Measurements from ENCODE around the gene AREG.

- TF ChIP-seq, protein P1, sequence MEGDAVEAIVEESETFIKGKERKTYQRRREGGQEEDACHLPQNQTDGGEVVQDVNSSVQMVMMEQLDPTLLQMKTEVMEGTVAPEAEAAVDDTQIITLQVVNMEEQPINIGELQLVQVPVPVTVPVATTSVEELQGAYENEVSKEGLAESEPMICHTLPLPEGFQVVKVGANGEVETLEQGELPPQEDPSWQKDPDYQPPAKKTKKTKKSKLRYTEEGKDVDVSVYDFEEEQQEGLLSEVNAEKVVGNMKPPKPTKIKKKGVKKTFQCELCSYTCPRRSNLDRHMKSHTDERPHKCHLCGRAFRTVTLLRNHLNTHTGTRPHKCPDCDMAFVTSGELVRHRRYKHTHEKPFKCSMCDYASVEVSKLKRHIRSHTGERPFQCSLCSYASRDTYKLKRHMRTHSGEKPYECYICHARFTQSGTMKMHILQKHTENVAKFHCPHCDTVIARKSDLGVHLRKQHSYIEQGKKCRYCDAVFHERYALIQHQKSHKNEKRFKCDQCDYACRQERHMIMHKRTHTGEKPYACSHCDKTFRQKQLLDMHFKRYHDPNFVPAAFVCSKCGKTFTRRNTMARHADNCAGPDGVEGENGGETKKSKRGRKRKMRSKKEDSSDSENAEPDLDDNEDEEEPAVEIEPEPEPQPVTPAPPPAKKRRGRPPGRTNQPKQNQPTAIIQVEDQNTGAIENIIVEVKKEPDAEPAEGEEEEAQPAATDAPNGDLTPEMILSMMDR (IDR thresholded peaks at IDR 0.05), result no peak
- TF ChIP-seq, protein P2, sequence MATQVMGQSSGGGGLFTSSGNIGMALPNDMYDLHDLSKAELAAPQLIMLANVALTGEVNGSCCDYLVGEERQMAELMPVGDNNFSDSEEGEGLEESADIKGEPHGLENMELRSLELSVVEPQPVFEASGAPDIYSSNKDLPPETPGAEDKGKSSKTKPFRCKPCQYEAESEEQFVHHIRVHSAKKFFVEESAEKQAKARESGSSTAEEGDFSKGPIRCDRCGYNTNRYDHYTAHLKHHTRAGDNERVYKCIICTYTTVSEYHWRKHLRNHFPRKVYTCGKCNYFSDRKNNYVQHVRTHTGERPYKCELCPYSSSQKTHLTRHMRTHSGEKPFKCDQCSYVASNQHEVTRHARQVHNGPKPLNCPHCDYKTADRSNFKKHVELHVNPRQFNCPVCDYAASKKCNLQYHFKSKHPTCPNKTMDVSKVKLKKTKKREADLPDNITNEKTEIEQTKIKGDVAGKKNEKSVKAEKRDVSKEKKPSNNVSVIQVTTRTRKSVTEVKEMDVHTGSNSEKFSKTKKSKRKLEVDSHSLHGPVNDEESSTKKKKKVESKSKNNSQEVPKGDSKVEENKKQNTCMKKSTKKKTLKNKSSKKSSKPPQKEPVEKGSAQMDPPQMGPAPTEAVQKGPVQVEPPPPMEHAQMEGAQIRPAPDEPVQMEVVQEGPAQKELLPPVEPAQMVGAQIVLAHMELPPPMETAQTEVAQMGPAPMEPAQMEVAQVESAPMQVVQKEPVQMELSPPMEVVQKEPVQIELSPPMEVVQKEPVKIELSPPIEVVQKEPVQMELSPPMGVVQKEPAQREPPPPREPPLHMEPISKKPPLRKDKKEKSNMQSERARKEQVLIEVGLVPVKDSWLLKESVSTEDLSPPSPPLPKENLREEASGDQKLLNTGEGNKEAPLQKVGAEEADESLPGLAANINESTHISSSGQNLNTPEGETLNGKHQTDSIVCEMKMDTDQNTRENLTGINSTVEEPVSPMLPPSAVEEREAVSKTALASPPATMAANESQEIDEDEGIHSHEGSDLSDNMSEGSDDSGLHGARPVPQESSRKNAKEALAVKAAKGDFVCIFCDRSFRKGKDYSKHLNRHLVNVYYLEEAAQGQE (IDR thresholded peaks at IDR 0.05; ENCODE audit: insufficient read depth in 1 of 2, low read depth in 2 of 2, low read length in 1 of 2), result no peak
- TF ChIP-seq POLR2AphosphoS5 (IDR thresholded peaks at IDR 0.05; ENCODE audit: low read depth, low read length) (no peak), TCF7L2 (IDR thresholded peaks at IDR 0.05; ENCODE audit: low read depth, low read length) (no peak)
Measured at GRCh38 chr4:74463123-74463522, 18.2 kb downstream of the AREG start.

Data from Panc1 (cell line).